ENCODE measurements around the gene SCFD1.

The SCFD1 gene

DNA sequence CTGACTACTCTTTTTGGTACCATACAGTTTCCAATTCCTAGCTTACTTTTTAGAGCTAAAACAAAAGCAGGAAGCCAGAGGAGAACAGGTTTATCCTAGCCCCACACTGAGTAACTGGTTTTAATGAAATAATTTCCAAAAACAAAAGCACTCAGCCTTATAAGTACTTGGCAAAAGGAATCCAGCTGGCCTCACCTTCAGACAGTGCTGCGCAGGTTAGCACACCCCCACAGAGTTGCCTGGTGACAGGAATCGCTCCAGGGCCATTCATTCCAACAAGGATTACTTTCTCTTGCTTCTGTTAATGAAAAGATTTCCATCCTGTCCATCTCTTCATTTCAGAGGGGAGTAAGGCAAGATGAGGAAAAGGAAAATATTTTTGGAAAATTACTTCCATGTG is 84.6 kb downstream of the SCFD1 start:
- DNase-seq (ENCODE audit: extremely low spot score) = no peak
- TF ChIP-seq, protein P1, sequence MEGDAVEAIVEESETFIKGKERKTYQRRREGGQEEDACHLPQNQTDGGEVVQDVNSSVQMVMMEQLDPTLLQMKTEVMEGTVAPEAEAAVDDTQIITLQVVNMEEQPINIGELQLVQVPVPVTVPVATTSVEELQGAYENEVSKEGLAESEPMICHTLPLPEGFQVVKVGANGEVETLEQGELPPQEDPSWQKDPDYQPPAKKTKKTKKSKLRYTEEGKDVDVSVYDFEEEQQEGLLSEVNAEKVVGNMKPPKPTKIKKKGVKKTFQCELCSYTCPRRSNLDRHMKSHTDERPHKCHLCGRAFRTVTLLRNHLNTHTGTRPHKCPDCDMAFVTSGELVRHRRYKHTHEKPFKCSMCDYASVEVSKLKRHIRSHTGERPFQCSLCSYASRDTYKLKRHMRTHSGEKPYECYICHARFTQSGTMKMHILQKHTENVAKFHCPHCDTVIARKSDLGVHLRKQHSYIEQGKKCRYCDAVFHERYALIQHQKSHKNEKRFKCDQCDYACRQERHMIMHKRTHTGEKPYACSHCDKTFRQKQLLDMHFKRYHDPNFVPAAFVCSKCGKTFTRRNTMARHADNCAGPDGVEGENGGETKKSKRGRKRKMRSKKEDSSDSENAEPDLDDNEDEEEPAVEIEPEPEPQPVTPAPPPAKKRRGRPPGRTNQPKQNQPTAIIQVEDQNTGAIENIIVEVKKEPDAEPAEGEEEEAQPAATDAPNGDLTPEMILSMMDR (IDR thresholded peaks at IDR 0.05; ENCODE audit: control extremely low read depth, extremely low read depth, low read depth, missing control alignments) = no peak
- POLR2A ChIA-PET = no interaction called here
- CTCF ChIA-PET = interaction anchor here (0.9 to 1.8 kb wide), 2 partner anchors 9 to 13 kb away, joined by 3 to 6 read pairs; no protein-coding TSS in a partner anchor

DNA sequence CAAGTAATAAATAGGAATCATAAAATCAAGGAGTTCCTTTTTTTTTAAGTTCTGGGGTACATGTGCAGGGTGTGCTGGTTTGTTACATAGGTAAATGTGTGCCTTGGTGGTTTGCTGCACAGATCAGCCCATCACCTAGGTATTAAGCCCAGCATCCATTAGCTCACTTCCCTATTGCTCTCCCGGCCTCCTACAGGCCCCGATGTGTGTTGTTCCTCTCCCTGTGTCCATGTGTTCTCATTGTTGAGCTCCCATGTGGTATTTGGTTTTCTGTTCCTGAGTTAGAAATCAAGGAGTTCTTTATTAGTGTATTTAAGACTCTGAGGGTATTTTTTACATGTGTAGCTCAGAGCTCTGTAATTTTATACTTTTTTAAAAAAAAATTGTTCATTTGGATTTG is 86.0 kb downstream of the SCFD1 start:
- no peak for DNase-seq (ENCODE audit: extremely low spot score)
- ChIA-PET CTCF (interaction anchor here (1.0 to 2.4 kb wide), 3 partner anchors 10 to 52 kb away, joined by 3 to 7 read pairs (median 3); no protein-coding TSS in a partner anchor), POLR2A (no interaction called here)
- TF ChIP-seq, protein P1 (IDR thresholded peaks at IDR 0.05; ENCODE audit: control extremely low read depth, extremely low read depth, low read depth, missing control alignments) = no peak

DNA sequence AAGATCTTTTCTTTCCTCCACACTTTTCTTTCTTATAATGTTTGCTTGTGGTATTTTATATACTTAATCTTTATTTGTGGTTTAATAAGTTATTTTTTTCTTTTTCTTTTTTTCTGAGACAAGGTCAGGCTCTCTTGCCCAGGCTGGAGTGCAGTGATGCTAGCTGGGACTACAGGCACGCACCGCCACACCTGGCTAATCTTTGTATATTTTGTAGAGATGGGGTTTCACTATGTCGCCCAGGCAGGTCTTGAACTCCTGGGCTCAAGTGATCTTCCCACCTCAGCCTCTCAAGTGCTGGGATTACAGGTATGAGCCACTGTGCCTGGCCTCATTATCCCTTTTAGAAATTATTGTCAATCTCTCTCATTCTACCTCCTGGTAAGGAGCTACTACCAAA is 87.1 kb downstream of the SCFD1 start:
- DNase-seq (ENCODE audit: extremely low spot score) = no peak
- POLR2A ChIA-PET = no interaction called here
- TF ChIP-seq, protein P1 (IDR thresholded peaks at IDR 0.05; ENCODE audit: control extremely low read depth, extremely low read depth, low read depth, missing control alignments) = no peak
- CTCF ChIA-PET = interaction anchor here (1.7 to 2.4 kb wide), 2 partner anchors 8 to 11 kb away, joined by 4 to 7 read pairs; no protein-coding TSS in a partner anchor

DNA sequence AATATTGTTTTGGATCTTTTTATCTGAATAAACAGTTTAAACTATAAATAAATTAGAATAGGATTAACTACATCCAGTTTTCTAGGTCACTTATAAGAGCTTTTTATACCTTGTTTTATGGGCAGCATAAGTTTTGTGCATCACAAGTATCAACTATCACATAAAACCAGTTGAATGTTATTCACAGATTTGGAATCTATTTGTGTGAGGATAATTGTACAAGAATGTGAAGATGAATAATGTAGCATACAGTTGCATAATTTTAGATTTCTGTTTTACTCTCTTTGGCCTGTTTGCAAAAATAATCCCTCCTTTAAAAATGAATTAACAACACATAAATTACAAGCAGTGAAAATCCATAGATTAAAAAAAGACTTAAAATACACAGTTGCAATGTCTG is 88.8 kb downstream of the SCFD1 start:
- CTCF ChIA-PET = interaction anchor here (0.8 to 1.7 kb wide), 2 partner anchors 10 kb away, joined by 3 to 4 read pairs; no protein-coding TSS in a partner anchor
- no peak for DNase-seq (ENCODE audit: extremely low spot score)
- TF ChIP-seq, protein P1 (IDR thresholded peaks at IDR 0.05; ENCODE audit: control extremely low read depth, extremely low read depth, low read depth, missing control alignments) = no peak
- POLR2A ChIA-PET = no interaction called here

DNA sequence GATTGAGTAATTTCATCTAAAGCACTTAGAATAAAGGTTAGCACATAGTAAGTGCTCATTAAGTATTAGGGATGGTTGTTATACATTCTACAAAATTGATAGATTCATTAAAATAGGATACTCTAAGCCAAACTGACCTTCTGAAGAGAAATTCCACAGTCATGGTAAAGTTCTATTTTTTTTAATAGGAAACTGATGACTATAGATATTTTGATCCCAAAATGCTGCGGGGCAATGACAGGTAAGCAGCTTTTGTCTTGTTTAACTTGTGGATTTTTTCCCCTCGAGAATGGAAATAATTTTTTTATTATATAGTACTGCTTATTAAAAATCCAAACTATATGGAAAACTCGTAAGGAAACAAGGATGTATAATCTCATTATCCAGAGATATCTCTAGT is 97.0 kb downstream of the SCFD1 start:
- no peak for DNase-seq (ENCODE audit: extremely low spot score)
- POLR2A ChIA-PET = no interaction called here
- TF ChIP-seq, protein P1 (IDR thresholded peaks at IDR 0.05; ENCODE audit: control extremely low read depth, extremely low read depth, low read depth, missing control alignments) = no peak
- CTCF ChIA-PET = no interaction called here

DNA sequence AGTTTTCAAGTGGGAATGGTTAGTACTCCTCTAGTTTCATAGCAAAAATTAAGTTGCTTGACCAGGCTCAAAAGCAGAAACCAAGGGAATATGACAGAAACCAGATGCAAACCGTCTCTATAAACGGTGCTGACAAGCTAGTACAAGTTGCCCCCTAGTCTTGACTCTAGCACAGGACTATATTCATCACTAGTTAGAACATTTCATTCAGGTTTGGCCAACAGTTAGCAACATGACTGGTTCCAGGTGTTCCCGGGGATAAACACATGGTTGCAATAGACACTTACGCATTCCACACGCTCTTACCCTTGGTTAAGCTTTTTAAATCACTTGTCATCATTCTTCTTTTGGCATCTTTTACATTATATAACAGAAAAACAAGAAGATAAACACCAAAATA is 103.6 kb downstream of the SCFD1 start:
- CTCF ChIA-PET = no interaction called here
- DNase-seq (ENCODE audit: extremely low spot score) = no peak
- POLR2A ChIA-PET = no interaction called here
- TF ChIP-seq, protein P1 (IDR thresholded peaks at IDR 0.05; ENCODE audit: control extremely low read depth, extremely low read depth, low read depth, missing control alignments) = no peak
